ENCODE results near the gene FEZF1.

DNA sequence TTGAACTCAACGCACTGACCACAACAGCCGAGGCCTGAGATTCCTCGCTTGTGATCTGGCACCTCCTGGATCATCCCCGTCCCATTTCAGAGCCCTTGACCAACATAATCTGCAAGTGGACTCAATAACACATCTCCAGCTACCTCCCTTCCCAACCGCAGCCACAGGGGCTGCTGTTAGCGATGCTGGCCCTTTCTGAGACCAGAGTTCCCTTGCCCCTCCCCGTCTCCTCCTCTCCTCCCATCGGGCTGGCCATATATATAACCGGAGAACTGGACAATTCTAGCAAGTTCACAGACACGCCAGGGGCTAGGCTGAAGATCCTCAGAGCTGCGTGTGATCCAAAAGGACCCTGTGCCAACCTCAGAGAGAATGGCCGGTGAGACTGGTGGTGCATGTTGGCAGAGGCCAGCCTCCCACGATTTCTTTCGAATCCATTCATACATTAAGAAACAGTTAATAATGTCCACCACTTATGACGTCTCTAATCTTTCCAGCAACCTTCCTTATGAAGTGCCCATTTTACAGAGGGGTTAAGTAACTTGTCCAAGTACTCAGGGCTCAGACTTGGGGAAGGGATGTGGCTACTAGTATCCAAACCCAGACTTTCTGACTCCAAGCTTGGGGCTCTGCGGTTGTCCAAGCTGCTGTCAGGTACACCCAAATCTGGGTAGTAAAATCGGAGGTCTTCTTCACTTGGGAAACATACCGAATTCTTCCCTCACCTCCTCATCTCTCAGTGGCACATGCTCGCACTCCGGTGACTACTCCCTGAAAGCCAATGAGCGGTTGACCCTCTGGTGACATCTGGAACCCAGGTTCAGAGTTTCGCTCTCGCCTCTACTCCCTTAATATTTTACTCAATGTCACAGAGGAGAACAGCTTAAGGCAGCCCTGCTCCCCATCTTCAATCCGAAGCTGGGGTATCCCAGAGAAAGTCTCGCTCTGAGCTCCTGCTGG is 11.2 kb upstream of the FEZF1 start:
- no peak for TF ChIP-seq POLR2A (IDR thresholded peaks at IDR 0.05)
- TF ChIP-seq, protein P1, sequence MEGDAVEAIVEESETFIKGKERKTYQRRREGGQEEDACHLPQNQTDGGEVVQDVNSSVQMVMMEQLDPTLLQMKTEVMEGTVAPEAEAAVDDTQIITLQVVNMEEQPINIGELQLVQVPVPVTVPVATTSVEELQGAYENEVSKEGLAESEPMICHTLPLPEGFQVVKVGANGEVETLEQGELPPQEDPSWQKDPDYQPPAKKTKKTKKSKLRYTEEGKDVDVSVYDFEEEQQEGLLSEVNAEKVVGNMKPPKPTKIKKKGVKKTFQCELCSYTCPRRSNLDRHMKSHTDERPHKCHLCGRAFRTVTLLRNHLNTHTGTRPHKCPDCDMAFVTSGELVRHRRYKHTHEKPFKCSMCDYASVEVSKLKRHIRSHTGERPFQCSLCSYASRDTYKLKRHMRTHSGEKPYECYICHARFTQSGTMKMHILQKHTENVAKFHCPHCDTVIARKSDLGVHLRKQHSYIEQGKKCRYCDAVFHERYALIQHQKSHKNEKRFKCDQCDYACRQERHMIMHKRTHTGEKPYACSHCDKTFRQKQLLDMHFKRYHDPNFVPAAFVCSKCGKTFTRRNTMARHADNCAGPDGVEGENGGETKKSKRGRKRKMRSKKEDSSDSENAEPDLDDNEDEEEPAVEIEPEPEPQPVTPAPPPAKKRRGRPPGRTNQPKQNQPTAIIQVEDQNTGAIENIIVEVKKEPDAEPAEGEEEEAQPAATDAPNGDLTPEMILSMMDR (IDR thresholded peaks at IDR 0.05) = no peak

Measured in right lobe of liver (tissue), 4 donors.